Measurements from ENCODE around the gene POLR3F.
A peak's percentile ranks its signal among the peaks of the same experiment; 100 is the strongest.
"Not testable (repeated sequence)": the region's sequence is repeated elsewhere in the genome, so short reads cannot be mapped to it uniquely, and the experiment has no call there.

The POLR3F gene

GRCh38 chr20:18504479-18505060 is 37.4 kb downstream of the POLR3F start:
- peak in 25 of 56 donors; percentile 1 to 43 (median 12) for DNase-seq

GRCh38 chr20:18506744-18507143 is 39.6 kb downstream of the POLR3F start:
- DNase-seq = peak in 2 of 56 donors; percentile 9 to 37

GRCh38 chr20:18507218-18508191 is 40.3 kb downstream of the POLR3F start, which contains the start of gene SEC23B:
SEC23B (plus strand) TSS chr20:18507940; CDS start chr20:18510836, 2,896 bp downstream.
- peak; percentile 89 to 99 (median 97) for DNase-seq

GRCh38 chr20:18511571-18511970 is 44.4 kb downstream of the POLR3F start:
- DNase-seq = no peak

- no peak for DNase-seq
Observed at GRCh38 chr20:18513208-18513607, 46.0 kb downstream of the POLR3F start.

- no peak for DNase-seq
Observed at GRCh38 chr20:18514127-18514526, 46.9 kb downstream of the POLR3F start.

- no peak for DNase-seq
Observed at GRCh38 chr20:18515973-18516372, 48.8 kb downstream of the POLR3F start.

- not testable (repeated sequence) for DNase-seq
Observed at GRCh38 chr20:18522066-18522465, 54.9 kb downstream of the POLR3F start.

GRCh38 chr20:18523066-18523465 is 55.9 kb downstream of the POLR3F start:
- DNase-seq = no peak

GRCh38 chr20:18524646-18525045 is 57.5 kb downstream of the POLR3F start:
- DNase-seq = no peak

GRCh38 chr20:18526761-18527160 is 59.6 kb downstream of the POLR3F start:
- not testable (repeated sequence) for DNase-seq

- DNase-seq = no peak
Observed at GRCh38 chr20:18527339-18527738, 60.1 kb downstream of the POLR3F start.

- DNase-seq = no peak
Observed at GRCh38 chr20:18527836-18528235, 60.6 kb downstream of the POLR3F start.

GRCh38 chr20:18529041-18529440 is 61.9 kb downstream of the POLR3F start:
- no peak for DNase-seq

- DNase-seq = no peak
Observed at GRCh38 chr20:18532626-18533025, 65.4 kb downstream of the POLR3F start.

- no peak for DNase-seq
Observed at GRCh38 chr20:18533491-18533890, 66.3 kb downstream of the POLR3F start.

GRCh38 chr20:18533978-18534644 is 66.9 kb downstream of the POLR3F start:
- DNase-seq = no peak
